Glutamatergic neuron (in vitro differentiated cells): ENCODE measurements around the gene EHD4. TPM values are rescaled to one million over a fixed set of nuclear protein-coding genes. Genes with fewer than 3 reads are reported as not detected.

Source experiments
- DNase-seq: peaks from one replicate; pipeline ENCODE4 v3.0.0; 2022
- H3K27ac Mint-ChIP-seq: one replicate; pipeline ENCODE4 v1.8.0; 2020; ENCODE audit warnings: mild to moderate bottlenecking, mixed read lengths, inconsistent platforms; ENCODE audit not compliant: unreplicated experiment
- H3K27me3 Mint-ChIP-seq: one replicate; pipeline ENCODE4 v1.8.0; 2020; ENCODE audit warnings: mild to moderate bottlenecking, moderate library complexity, mixed read lengths, inconsistent platforms; ENCODE audit not compliant: unreplicated experiment
- H3K36me3 Mint-ChIP-seq: one replicate; pipeline ENCODE4 v1.8.0; 2020; ENCODE audit warnings: mild to moderate bottlenecking, mixed read lengths, inconsistent platforms; ENCODE audit not compliant: unreplicated experiment
- H3K4me1 Mint-ChIP-seq: one replicate; pipeline ENCODE4 v1.8.0; 2020; ENCODE audit warnings: mild to moderate bottlenecking, low read depth, mixed read lengths, inconsistent platforms; ENCODE audit not compliant: unreplicated experiment
- H3K4me3 Mint-ChIP-seq: one replicate; pipeline ENCODE4 v1.8.0; 2020; ENCODE audit warnings: mild to moderate bottlenecking, mixed read lengths, inconsistent platforms; ENCODE audit not compliant: unreplicated experiment
- H3K9me3 Mint-ChIP-seq: one replicate; pipeline ENCODE4 v1.8.0; 2020; ENCODE audit warnings: mild to moderate bottlenecking, moderate library complexity, mixed read lengths, inconsistent platforms; ENCODE audit not compliant: unreplicated experiment
- total RNA-seq: library from RNA; stranded (reverse); fragmentation: NEBNext Ultra II Directional; extraction: Animal tissue kit (Norgen Biotek cat#: 25700); gene quantifications from one replicate; pipeline ENCODE4 v1.2.1, GENCODE V29; 2021; ENCODE audit not compliant: unreplicated experiment
- TF ChIP-seq, protein P1 (sequence below): fragments of 200-600 bp; sonication (generic); IDR thresholded peaks from one replicate; pipeline ENCODE4 v1.5.0; 2021; ENCODE audit not compliant: partially characterized antibody, unreplicated experiment

The EHD4 gene
- total RNA-seq, 1 donor from 2014 or later, result 4.0 TPM

DNA sequence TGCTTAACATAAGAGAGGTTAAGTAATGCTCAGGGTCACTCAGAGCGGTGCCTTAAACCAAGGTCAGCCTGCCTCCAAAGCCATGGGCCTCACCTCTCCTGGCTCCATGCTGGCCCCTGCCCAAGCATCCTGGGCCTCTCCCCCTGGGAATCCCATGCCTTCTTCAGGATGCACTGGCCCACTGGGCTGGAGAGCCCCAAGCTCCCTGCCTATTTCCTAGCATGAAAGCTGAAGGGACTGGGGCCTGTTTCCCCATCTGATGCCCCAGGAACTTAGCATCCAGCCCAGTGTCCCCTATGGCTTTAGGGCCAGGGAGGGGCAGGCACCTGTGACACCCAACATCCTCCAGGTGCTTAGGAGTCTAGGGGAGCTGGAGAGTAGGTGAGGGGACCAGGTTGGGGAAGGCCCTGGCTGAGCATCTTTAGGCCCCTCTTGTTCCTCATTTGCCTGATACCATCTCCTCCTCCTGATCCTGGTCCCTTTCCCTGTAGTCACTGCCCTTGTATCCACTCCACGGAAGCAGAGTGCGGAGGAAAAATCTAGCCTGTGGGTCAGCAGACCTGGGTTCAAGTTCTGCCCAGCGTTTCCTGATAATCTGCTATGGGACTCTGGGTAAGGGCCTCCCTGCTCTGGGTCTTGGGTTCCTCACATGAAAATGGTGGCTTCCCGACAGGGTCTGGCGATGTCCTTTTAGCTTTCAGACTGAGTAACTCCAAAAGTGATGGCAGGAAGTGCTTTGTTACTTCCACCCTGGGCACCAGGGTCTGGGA lies 28.6 kb downstream of the EHD4 start:
- Mint-ChIP-seq H3K4me1 (peaks cover 6% of the 10 kb centered on the region), H3K27ac (no peak overlapping the region), H3K9me3 (peaks cover 8% of the 10 kb centered on the region), H3K27me3 (peaks cover 4% of the 10 kb centered on the region), H3K4me3 (no peak overlapping the region), H3K36me3 (no peaks in the 10 kb centered on the region)
- TF ChIP-seq, protein P1, sequence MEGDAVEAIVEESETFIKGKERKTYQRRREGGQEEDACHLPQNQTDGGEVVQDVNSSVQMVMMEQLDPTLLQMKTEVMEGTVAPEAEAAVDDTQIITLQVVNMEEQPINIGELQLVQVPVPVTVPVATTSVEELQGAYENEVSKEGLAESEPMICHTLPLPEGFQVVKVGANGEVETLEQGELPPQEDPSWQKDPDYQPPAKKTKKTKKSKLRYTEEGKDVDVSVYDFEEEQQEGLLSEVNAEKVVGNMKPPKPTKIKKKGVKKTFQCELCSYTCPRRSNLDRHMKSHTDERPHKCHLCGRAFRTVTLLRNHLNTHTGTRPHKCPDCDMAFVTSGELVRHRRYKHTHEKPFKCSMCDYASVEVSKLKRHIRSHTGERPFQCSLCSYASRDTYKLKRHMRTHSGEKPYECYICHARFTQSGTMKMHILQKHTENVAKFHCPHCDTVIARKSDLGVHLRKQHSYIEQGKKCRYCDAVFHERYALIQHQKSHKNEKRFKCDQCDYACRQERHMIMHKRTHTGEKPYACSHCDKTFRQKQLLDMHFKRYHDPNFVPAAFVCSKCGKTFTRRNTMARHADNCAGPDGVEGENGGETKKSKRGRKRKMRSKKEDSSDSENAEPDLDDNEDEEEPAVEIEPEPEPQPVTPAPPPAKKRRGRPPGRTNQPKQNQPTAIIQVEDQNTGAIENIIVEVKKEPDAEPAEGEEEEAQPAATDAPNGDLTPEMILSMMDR, result no peak
- DNase-seq, result no peak

DNA sequence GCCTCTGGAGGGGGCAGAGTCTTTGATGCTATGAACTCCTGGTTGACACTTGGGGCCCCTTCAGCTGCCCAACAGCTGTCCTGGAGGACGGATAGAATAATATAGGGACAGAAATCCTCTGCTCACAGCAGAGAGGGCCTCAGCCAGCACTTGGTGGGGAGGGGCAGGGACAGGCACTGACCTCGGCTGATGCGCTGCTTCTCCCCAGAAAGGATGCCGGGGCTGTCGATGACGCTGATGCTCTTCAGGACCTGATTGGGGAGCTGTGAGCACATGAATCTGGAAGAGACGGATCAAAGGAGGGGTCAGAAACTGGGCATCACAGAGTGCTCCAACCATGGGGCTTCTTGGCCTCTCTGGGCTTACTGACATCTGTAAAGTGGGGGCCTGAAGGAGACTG lies 29.5 kb downstream of the EHD4 start:
- TF ChIP-seq, protein P1, result no peak
- Mint-ChIP-seq H3K27ac (no peak overlapping the region), H3K4me3 (peak overlapping the region; percentile 20), H3K9me3 (peaks cover 8% of the 10 kb centered on the region), H3K27me3 (peaks cover 4% of the 10 kb centered on the region), H3K36me3 (no peaks in the 10 kb centered on the region), H3K4me1 (peaks cover 6% of the 10 kb centered on the region)
- no peak for DNase-seq

DNA sequence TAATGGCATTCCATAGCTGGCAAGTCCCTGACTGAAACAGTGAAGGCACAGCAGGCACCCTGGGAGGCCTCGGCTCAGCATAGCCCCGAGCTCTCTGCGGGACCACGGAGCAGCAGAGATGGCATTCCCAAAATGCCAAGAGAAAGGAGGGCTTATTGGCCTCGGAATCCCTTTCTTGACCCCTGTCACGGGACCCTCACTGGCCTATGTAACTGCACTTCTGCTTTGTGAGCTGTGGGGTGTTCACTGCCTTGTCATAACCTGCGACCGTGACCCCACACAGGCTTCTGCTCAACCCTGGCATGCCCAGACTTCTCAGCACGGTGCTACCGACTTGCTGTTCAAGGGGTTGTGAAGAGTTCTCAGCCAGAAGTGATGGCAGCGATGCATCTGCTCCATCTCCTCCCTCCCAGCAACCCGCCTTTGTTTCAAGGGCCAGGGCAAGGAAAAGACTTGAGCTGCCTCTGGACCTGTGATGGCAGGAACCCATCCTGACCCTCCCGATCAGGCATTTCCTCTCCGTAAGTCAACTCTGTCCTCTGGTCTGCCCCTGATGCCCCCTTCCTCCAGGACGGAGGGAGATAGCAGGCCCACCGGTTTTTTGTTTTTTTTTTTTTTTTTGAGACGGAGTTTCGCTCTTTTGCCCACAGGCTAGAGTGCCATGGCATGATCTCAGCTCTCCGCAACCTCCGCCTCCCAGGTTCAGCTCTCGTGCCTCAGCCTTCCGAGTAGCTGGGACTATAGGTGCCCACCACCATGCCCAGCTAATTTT lies 30.5 kb downstream of the EHD4 start:
- no peaks in the 10 kb centered on the region for H3K36me3 Mint-ChIP-seq
- no peak for DNase-seq
- peaks cover 8% of the 10 kb centered on the region for H3K9me3 Mint-ChIP-seq
- H3K4me3 Mint-ChIP-seq, result no peak overlapping the region
- H3K27me3 Mint-ChIP-seq, result peaks cover 6% of the 10 kb centered on the region
- peaks cover 9% of the 10 kb centered on the region for H3K4me1 Mint-ChIP-seq
- TF ChIP-seq, protein P1, result no peak
- no peak overlapping the region for H3K27ac Mint-ChIP-seq

DNA sequence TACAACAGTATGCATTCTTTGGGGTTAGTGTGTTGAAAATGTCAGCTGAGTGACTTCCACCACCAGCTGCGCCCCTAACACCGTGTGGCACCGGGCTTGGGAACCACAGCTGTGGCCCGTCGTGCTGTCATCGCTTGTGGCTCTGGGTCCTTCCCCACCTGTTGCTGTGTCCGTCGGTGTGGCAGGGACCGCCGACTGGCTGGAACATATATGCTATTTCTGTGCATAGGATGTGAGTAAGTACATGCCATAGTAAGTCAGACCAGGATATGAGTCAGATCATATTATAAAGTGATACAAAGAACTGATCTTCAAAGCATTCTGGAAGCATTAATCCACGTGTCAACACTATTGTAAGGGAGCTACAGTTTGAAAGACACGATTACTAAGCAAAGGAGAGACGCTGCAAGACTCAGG lies 31.9 kb downstream of the EHD4 start:
- Mint-ChIP-seq H3K27me3 (peaks cover 6% of the 10 kb centered on the region), H3K4me1 (peaks cover 9% of the 10 kb centered on the region), H3K4me3 (no peak overlapping the region), H3K27ac (no peak overlapping the region), H3K36me3 (no peaks in the 10 kb centered on the region), H3K9me3 (peaks cover 8% of the 10 kb centered on the region)
- no peak for DNase-seq
- TF ChIP-seq, protein P1, result no peak

DNA sequence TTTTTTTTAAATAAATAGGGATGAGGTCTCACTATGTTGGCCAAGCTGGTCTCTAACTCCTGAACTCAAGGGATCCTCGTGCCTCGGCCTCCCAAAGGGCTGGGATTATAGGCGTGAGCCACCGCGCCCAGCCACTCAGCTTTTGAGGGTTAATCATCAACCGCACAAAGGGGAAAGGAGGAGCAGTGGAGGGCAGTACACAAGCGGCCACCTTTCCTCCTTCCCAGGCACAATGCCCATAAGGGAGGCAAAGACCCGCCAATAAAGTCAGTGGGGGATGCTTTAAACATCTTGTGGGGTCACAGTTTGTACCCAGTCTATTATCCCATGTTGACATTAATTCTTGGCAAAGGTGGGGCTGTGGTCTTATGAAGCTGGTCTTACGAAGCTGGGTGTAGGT lies 32.4 kb downstream of the EHD4 start:
- Mint-ChIP-seq H3K27ac (no peak overlapping the region), H3K4me3 (no peak overlapping the region), H3K27me3 (peaks cover 6% of the 10 kb centered on the region), H3K4me1 (peaks cover 9% of the 10 kb centered on the region), H3K9me3 (peaks cover 5% of the 10 kb centered on the region), H3K36me3 (no peaks in the 10 kb centered on the region)
- DNase-seq, result no peak
- TF ChIP-seq, protein P1, result no peak
